CD4-positive, alpha-beta memory T cell (primary cell): Measurements from ENCODE around the gene C10orf90. TPM values are rescaled to one million over a fixed set of nuclear protein-coding genes. Genes with fewer than 3 reads are reported as not detected.

ENCODE experiments used
- CTCF ChIA-PET: fragments of 350-600 bp; sonication (Branson Sonifier 250); formaldehyde crosslinking; loops from one replicate; lab custom pipeline; 2021; ENCODE audit warnings: inconsistent platforms; ENCODE audit not compliant: partially characterized antibody; lab: Charles Lee
- POLR2A ChIA-PET: fragments of 350-600 bp; sonication (Branson Sonifier 250); formaldehyde crosslinking; loops from one replicate; lab custom pipeline; 2021; ENCODE audit not compliant: partially characterized antibody; lab: Charles Lee
- DNase-seq, 5 donors: peaks; one replicate each; pipeline versions ENCODE4 v3.0.0 to v3.0.0-alpha.2; 2020 to 2022; ENCODE audit warnings: mixed read lengths in 1 of 5
- H3K27ac ChIP-seq: one replicate; pipeline ENCODE4 v1.7.0; 2013; ENCODE audit warnings: low read depth, low read length
- H3K27me3 ChIP-seq: 2 replicates; pipeline ENCODE4 v1.7.0; 2013; ENCODE audit warnings: mild to moderate bottlenecking, low read length, moderate library complexity; ENCODE audit not compliant: insufficient read depth
- H3K36me3 ChIP-seq: 2 replicates; pipeline ENCODE4 v1.7.0; 2013; ENCODE audit warnings: mild to moderate bottlenecking, low read length, moderate library complexity; ENCODE audit not compliant: insufficient read depth
- H3K4me1 ChIP-seq: 2 replicates; pipeline ENCODE4 v1.7.0; 2013; ENCODE audit warnings: mild to moderate bottlenecking, low read length, moderate library complexity; ENCODE audit not compliant: insufficient read depth
- H3K4me3 ChIP-seq, 2 donors: one replicate each; pipeline ENCODE4 v1.7.0; 2013; ENCODE audit warnings: low read length in 2 of 2, mild to moderate bottlenecking in 1 of 2
- H3K9me3 ChIP-seq, 2 donors: one replicate each; pipeline ENCODE4 v1.7.0; 2013; ENCODE audit warnings: low read length in 2 of 2, control low read depth in 1 of 2; ENCODE audit not compliant: control insufficient read depth in 1 of 2
- H3K27ac Mint-ChIP-seq, 7 donors: one replicate each; pipeline ENCODE4 v1.8.0; 2020 to 2021; ENCODE audit warnings: mixed read lengths in 7 of 7, mild to moderate bottlenecking in 6 of 7, inconsistent platforms in 3 of 7, moderate library complexity in 3 of 7
- H3K27me3 Mint-ChIP-seq, 2 donors: one replicate each; pipeline ENCODE4 v1.8.0; 2020 to 2021; ENCODE audit warnings: mixed read lengths in 2 of 2
- H3K36me3 Mint-ChIP-seq, 2 donors: one replicate each; pipeline ENCODE4 v1.8.0; 2020 to 2021; ENCODE audit warnings: mixed read lengths in 2 of 2, inconsistent platforms in 1 of 2, mild to moderate bottlenecking in 1 of 2
- H3K4me1 Mint-ChIP-seq, 4 donors: one replicate each; pipeline ENCODE4 v1.8.0; 2020 to 2021; ENCODE audit warnings: mixed read lengths in 4 of 4, mild to moderate bottlenecking in 1 of 4
- H3K4me3 Mint-ChIP-seq, 8 donors: one replicate each; pipeline ENCODE4 v1.8.0; 2020 to 2021; ENCODE audit warnings: mixed read lengths in 8 of 8, mild to moderate bottlenecking in 7 of 8, moderate library complexity in 6 of 8, inconsistent platforms in 3 of 8
- H3K9me3 Mint-ChIP-seq, 8 donors: one replicate each; pipeline ENCODE4 v1.8.0; 2020 to 2021; ENCODE audit warnings: mixed read lengths in 8 of 8, mild to moderate bottlenecking in 5 of 8, inconsistent platforms in 3 of 8, moderate library complexity in 1 of 8
- intact Hi-C: fragments of 100-400 bp; cut with micrococcal nuclease; formaldehyde crosslinking; loops from one replicate; pipeline ENCODE4 v1.15.1; 2023
- polyA plus RNA-seq, 2 donors: library from polyadenylated mRNA; unstranded; fragments of 300-500 nt; fragmentation: Illumina TruSeq; gene quantifications; one replicate each; pipeline ENCODE4 v1.2.3, GENCODE V29; 2021
- total RNA-seq, 2 experiments: library from RNA; stranded (reverse); gene quantifications; one replicate each; pipeline ENCODE4 v1.2.3, GENCODE V29; 2021

Gene C10orf90
- total and polyA plus RNA-seq, 4 experiments from 2014 or later, result not detected

DNA sequence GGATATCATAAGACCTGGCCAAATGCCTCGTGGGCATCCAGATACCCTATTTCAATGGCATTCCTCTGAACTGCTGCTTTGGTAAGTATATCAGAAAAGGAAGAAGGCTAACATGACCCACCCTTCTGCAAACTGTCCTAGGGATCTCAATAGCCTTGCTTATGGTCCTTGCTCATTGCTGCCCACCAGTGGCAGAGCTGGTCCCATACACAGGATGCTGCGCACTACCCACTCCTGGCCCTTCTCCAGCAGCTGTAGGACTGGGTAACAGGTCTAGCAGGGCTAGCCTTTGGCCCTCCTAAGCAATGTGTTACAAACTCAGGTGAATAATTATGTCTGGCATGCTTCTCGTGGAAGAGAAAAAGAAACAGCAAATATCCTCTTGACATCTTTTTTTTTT is 72.5 kb downstream of the C10orf90 start:
- no peaks in the 10 kb centered on the region for H3K36me3 Mint-ChIP-seq
- DNase-seq, result no peak

DNA sequence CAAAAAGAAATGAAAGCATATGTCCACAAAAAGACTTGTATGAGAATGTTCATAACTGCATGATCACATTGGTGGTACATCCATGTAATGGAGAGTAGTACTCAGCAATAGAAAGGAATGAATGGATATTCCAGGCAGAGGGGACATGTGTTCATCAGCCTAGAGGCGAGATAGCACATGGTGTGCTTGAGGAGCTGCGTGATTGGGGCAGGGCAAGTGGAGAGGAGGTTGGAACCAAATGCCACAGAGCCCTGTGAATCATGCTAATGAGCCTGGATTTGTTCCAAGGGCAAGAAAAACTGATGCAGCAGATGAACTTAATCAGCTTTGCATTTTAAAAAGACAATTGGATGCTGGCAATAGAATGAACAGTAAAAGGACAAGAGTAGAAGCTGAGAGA is 73.3 kb downstream of the C10orf90 start:
- CTCF ChIA-PET, result no interaction called here

More for the DNA sequence above, 72.5 kb downstream of the C10orf90 start:
- Histone ChIP-seq H3K4me1 (no peaks in the 10 kb centered on the region), H3K36me3 (no peaks in the 10 kb centered on the region), H3K27me3 (no peaks in the 10 kb centered on the region), H3K27ac (no peak overlapping the region), H3K4me3 (no peak overlapping the region), H3K9me3 (no peaks in the 10 kb centered on the region)
- H3K4me1 Mint-ChIP-seq, result no peaks in the 10 kb centered on the region
- ChIA-PET CTCF (interaction anchor here (0.9 kb wide), 1 partner anchor 616 kb away, joined by 3 read pairs; no protein-coding TSS in a partner anchor), POLR2A (interaction anchor here (0.7 kb wide), 1 partner anchor 41 kb away, joined by 3 read pairs; no protein-coding TSS in a partner anchor)
- H3K4me3 Mint-ChIP-seq, result no peak overlapping the region
- H3K27ac Mint-ChIP-seq, result no peak overlapping the region
- no peaks in the 10 kb centered on the region for H3K27me3 Mint-ChIP-seq
- intact Hi-C loops, result no loop called here
- H3K9me3 Mint-ChIP-seq, result peaks cover 0 to 6% (median under 1%) of the 10 kb centered on the region in 8 donors

DNA sequence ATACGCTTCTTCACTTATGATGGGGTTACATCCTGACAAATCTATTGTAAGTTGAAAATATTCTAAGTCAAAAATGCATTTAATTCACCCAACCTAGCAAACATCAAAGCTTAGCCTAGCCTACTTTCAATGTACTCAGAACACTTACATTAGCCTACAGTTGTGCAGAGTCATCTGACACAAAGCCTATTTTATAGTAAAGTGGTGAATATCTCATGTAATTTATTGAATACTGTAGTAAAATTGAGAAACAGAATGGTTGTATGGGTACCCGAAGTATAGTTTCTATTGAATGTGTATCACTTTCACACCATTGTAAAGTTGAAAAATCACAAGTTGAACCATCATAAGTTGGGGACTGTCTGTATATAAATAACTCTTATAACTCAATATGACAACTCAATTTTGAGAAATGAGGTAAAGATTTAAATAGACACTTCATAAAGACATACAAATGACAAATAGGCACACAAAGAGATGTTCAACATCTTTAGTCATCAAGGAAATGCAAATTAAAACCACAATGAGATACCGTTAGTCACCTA is 73.9 kb downstream of the C10orf90 start:
- Mint-ChIP-seq H3K36me3 (no peaks in the 10 kb centered on the region), H3K4me3 (no peak overlapping the region), H3K27ac (no peak overlapping the region), H3K4me1 (no peaks in the 10 kb centered on the region), H3K27me3 (no peaks in the 10 kb centered on the region), H3K9me3 (peaks cover 0 to 3% (median under 1%) of the 10 kb centered on the region in 8 donors)
- POLR2A ChIA-PET, result no interaction called here
- Histone ChIP-seq H3K27ac (no peak overlapping the region), H3K4me3 (no peak overlapping the region), H3K27me3 (no peaks in the 10 kb centered on the region), H3K9me3 (no peaks in the 10 kb centered on the region), H3K4me1 (no peaks in the 10 kb centered on the region), H3K36me3 (no peaks in the 10 kb centered on the region)
- intact Hi-C loops, result no loop called here
- CTCF ChIA-PET, result no interaction called here
- no peak for DNase-seq

More for the DNA sequence above, 73.3 kb downstream of the C10orf90 start:
- Mint-ChIP-seq H3K4me1 (no peaks in the 10 kb centered on the region), H3K4me3 (no peak overlapping the region), H3K27me3 (no peaks in the 10 kb centered on the region), H3K27ac (no peak overlapping the region), H3K36me3 (no peaks in the 10 kb centered on the region), H3K9me3 (peaks cover 0 to 6% (median under 1%) of the 10 kb centered on the region in 8 donors)
- Histone ChIP-seq H3K27ac (no peak overlapping the region), H3K4me3 (no peak overlapping the region), H3K9me3 (no peaks in the 10 kb centered on the region), H3K4me1 (no peaks in the 10 kb centered on the region), H3K36me3 (no peaks in the 10 kb centered on the region), H3K27me3 (no peaks in the 10 kb centered on the region)
- POLR2A ChIA-PET, result no interaction called here
- no peak for DNase-seq
- intact Hi-C loops, result no loop called here

DNA sequence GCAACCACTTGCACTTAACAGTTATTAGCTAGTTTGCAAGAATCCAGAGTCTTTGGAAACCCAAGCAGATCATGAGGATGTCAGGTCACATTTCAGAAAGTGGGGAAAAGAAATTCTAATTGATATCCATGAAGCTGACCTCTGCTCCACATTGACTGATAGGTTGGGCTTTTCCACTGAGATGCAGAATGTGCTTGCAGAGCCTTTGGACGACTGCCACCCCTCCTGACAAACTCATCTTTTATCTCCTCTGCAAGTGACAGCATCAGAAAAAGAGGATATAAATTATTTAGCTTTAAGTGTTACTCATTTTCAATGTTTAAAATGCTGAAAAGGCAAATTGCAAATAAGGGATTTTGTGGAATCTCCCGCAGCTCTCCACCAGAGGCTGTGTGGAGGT is 75.3 kb downstream of the C10orf90 start:
- H3K27me3 Mint-ChIP-seq, result no peaks in the 10 kb centered on the region
- no peak for DNase-seq
- H3K36me3 ChIP-seq, result no peaks in the 10 kb centered on the region
- no peak overlapping the region for H3K27ac ChIP-seq
- no peaks in the 10 kb centered on the region for H3K36me3 Mint-ChIP-seq
- ChIA-PET POLR2A (no interaction called here), CTCF (no interaction called here)
- H3K4me3 ChIP-seq, result no peak overlapping the region
- H3K4me1 ChIP-seq, result no peaks in the 10 kb centered on the region
- intact Hi-C loops, result no loop called here
- no peaks in the 10 kb centered on the region for H3K27me3 ChIP-seq
- H3K4me1 Mint-ChIP-seq, result no peaks in the 10 kb centered on the region
- H3K9me3 ChIP-seq, result no peaks in the 10 kb centered on the region
- H3K4me3 Mint-ChIP-seq, result no peak overlapping the region
- no peak overlapping the region for H3K27ac Mint-ChIP-seq
- peaks cover 0 to 3% (median under 1%) of the 10 kb centered on the region in 8 donors for H3K9me3 Mint-ChIP-seq

DNA sequence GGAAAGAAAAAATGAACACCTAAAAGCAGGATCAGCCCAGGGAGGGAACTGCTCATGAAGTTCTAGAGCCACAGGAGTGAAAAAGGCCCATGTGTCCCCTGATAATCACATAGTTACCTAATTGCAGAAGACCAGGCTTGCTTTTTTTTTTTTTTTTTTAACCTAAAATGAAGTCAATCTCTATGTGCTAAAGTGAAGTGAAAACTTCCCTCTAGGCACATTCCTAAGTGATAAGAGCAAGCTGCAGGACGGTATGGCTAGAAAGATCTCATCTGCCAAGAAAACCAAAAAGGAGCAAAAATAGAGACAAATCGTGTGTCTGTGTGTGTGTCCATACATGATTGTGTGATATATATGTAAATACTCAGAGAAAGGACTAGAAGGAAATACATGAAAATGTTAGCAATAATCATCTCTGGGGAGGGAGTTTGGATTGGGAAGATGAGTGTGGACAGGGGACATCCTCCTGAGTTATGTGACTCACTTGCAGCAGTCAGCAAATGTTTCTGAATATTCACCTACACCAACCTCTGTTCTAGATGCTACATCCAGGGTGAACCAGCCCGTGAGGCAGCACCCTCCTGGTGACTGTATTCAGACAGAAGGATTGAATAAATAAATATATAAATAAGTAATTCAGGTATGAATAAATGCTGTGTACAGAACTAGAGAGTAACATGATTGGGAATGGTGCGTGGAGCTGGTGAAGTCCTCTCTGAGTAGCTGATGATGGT is 76.4 kb downstream of the C10orf90 start:
- no peaks in the 10 kb centered on the region for H3K27me3 Mint-ChIP-seq
- Histone ChIP-seq H3K4me3 (no peak overlapping the region), H3K9me3 (no peaks in the 10 kb centered on the region), H3K27me3 (no peaks in the 10 kb centered on the region), H3K27ac (no peak overlapping the region), H3K4me1 (no peaks in the 10 kb centered on the region), H3K36me3 (no peaks in the 10 kb centered on the region)
- peaks cover 0 to 3% (median 2%) of the 10 kb centered on the region in 8 donors for H3K9me3 Mint-ChIP-seq
- no peak for DNase-seq
- CTCF ChIA-PET, result no interaction called here
- H3K36me3 Mint-ChIP-seq, result no peaks in the 10 kb centered on the region
- intact Hi-C loops, result no loop called here
- H3K4me1 Mint-ChIP-seq, result no peaks in the 10 kb centered on the region
- POLR2A ChIA-PET, result no interaction called here
- H3K27ac Mint-ChIP-seq, result no peak overlapping the region
- no peak overlapping the region for H3K4me3 Mint-ChIP-seq

DNA sequence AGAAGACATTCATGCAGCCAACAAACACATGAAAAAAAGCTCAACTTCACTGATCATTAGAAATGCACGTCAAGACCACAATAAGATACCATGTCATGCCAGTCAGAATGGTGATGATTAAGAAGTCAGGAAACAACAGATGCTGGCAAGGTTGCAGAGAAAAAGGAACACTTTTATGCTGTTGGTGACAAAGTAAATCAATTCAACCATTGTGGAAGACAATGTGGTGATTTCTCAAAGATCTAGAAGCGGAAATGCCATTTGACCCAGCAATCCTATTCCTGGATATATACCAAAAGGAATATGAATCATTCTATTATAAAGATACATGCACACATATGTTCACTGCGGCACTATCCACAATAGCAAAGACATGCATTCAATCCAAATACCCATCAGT is 77.6 kb downstream of the C10orf90 start:
- intact Hi-C loops, result no loop called here
- Histone ChIP-seq H3K36me3 (no peaks in the 10 kb centered on the region), H3K9me3 (no peaks in the 10 kb centered on the region), H3K4me1 (no peaks in the 10 kb centered on the region), H3K27ac (no peak overlapping the region), H3K27me3 (no peaks in the 10 kb centered on the region), H3K4me3 (no peak overlapping the region)
- ChIA-PET POLR2A (no interaction called here), CTCF (no interaction called here)
- Mint-ChIP-seq H3K4me1 (no peaks in the 10 kb centered on the region), H3K36me3 (no peaks in the 10 kb centered on the region), H3K27me3 (no peaks in the 10 kb centered on the region), H3K27ac (no peak overlapping the region), H3K9me3 (peaks cover 0 to 2% (median under 1%) of the 10 kb centered on the region in 8 donors), H3K4me3 (no peak overlapping the region)
- DNase-seq, result no peak

DNA sequence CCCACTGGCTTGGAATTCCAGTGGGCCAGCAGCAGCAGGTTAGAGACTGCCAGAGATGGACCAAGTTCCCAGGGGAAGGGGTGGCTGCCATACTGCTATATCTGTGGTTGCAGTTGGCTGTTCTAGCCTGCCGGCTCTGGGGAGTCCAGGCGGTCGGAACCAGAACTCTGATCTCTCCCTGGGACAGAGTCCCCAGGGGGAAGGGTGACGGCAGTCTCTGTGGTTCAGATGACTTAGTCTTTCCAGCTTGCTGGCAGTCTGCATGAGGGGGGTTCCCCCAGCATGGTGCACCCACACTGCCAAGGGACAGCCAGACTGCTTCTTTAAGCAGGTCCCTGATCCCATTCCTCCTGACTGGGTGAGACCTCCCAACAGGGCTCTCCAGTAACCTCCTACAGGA is 82.5 kb downstream of the C10orf90 start:
- Histone ChIP-seq H3K4me1 (no peaks in the 10 kb centered on the region), H3K4me3 (no peak overlapping the region), H3K36me3 (no peaks in the 10 kb centered on the region), H3K27me3 (no peaks in the 10 kb centered on the region), H3K27ac (no peak overlapping the region), H3K9me3 (no peaks in the 10 kb centered on the region)
- no peak for DNase-seq
- ChIA-PET CTCF (no interaction called here), POLR2A (no interaction called here)
- no peaks in the 10 kb centered on the region for H3K4me1 Mint-ChIP-seq
- H3K27me3 Mint-ChIP-seq, result peaks cover 0 to 5% of the 10 kb centered on the region in 2 donors
- H3K4me3 Mint-ChIP-seq, result no peak overlapping the region
- H3K27ac Mint-ChIP-seq, result no peak overlapping the region
- no peaks in the 10 kb centered on the region for H3K36me3 Mint-ChIP-seq
- intact Hi-C loops, result no loop called here
- peaks cover 0 to 3% (median under 1%) of the 10 kb centered on the region in 8 donors for H3K9me3 Mint-ChIP-seq
